Lower leg skin (tissue), 3 donors: ENCODE data around the gene MCF2L2.

Experiments used
- CTCF ChIP-seq, 3 donors: fragments of 450-650 bp; IDR thresholded peaks; one replicate each; pipeline ENCODE4 v1.5.1; 2016; ENCODE audit warnings: antibody characterized with exemption in 3 of 3, mild to moderate bottlenecking in 3 of 3, moderate library complexity in 2 of 3
- POLR2A ChIP-seq, 2 donors: fragments of 450-650 bp; IDR thresholded peaks; one replicate each; pipeline ENCODE4 v1.6.1; 2016 to 2017; ENCODE audit warnings: antibody characterized with exemption in 2 of 2, mild to moderate bottlenecking in 1 of 2, moderate library complexity in 1 of 2

GRCh38 chr3:183308751-183309150 is 119.7 kb downstream of the MCF2L2 start:
- TF ChIP-seq CTCF (IDR thresholded peaks at IDR 0.05) (no peak), POLR2A (IDR thresholded peaks at IDR 0.05) (no peak)
